Measurements from ENCODE around the gene GMEB2.
"Not testable (repeated sequence)": the region's sequence is repeated elsewhere in the genome, so short reads cannot be mapped to it uniquely, and the experiment has no call there.

The GMEB2 gene

GRCh38 chr20:63610581-63611435 is 16.1 kb downstream of the GMEB2 start:
- no peak for DNase-seq

GRCh38 chr20:63606686-63607085 is 20.2 kb downstream of the GMEB2 start:
- peak; percentile 34 to 60 (median 44) for DNase-seq

GRCh38 chr20:63602321-63602720 is 24.6 kb downstream of the GMEB2 start:
- DNase-seq = no peak

- not testable (repeated sequence) for DNase-seq
Measured at GRCh38 chr20:63601679-63602078, 25.2 kb downstream of the GMEB2 start.

- no peak for DNase-seq
Measured at GRCh38 chr20:63599396-63600050, 27.4 kb downstream of the GMEB2 start.

- DNase-seq = no peak
Measured at GRCh38 chr20:63598479-63599395, 28.2 kb downstream of the GMEB2 start.

GRCh38 chr20:63597651-63598478 is 29.0 kb downstream of the GMEB2 start:
- no peak for DNase-seq

- no peak for DNase-seq
Measured at GRCh38 chr20:63596423-63596822, 30.5 kb downstream of the GMEB2 start.

GRCh38 chr20:63595416-63596127 is 31.3 kb downstream of the GMEB2 start:
- DNase-seq = no peak

GRCh38 chr20:63594043-63594561 is 32.8 kb downstream of the GMEB2 start:
- no peak for DNase-seq

GRCh38 chr20:63592661-63593060 is 34.2 kb downstream of the GMEB2 start:
- DNase-seq = no peak

GRCh38 chr20:63591786-63592355 is 35.0 kb downstream of the GMEB2 start:
- DNase-seq = no peak

GRCh38 chr20:63591147-63591533 is 35.8 kb downstream of the GMEB2 start:
- DNase-seq = no peak

GRCh38 chr20:63590218-63591146 is 36.4 kb downstream of the GMEB2 start:
- no peak for DNase-seq

- DNase-seq = no peak
Measured at GRCh38 chr20:63589261-63590217, 37.4 kb downstream of the GMEB2 start.

GRCh38 chr20:63588641-63589041 is 38.3 kb downstream of the GMEB2 start:
- no peak for DNase-seq

- peak; percentile 59 to 65 (median 64) for DNase-seq
Measured at GRCh38 chr20:63587776-63588591, 38.9 kb downstream of the GMEB2 start.

- DNase-seq = no peak
Measured at GRCh38 chr20:63587256-63587655, 39.6 kb downstream of the GMEB2 start.

Data from suppressor macrophage treated with lipopolysaccharide for 1 hour (primary cell).